HG03135 (cell line): ENCODE results near the gene UNC13D.
"Not testable (repeated sequence)": the region's sequence is repeated elsewhere in the genome, so short reads cannot be mapped to it uniquely, and the experiment has no call there.

Experiments used
- ATAC-seq: cut with Tn5 transposase; IDR thresholded peaks from one replicate; pipeline ENCODE4 v1.9.1; 2021; ENCODE audit warnings: mild to moderate bottlenecking, moderate library complexity; ENCODE audit not compliant: unreplicated experiment

The UNC13D gene

GRCh38 chr17:75807861-75808260 is 36.3 kb downstream of the UNC13D start:
- no peak for ATAC-seq

- no peak for ATAC-seq
These were observed 37.2 kb downstream of the UNC13D start for GRCh38 chr17:75806822-75807500.

DNA sequence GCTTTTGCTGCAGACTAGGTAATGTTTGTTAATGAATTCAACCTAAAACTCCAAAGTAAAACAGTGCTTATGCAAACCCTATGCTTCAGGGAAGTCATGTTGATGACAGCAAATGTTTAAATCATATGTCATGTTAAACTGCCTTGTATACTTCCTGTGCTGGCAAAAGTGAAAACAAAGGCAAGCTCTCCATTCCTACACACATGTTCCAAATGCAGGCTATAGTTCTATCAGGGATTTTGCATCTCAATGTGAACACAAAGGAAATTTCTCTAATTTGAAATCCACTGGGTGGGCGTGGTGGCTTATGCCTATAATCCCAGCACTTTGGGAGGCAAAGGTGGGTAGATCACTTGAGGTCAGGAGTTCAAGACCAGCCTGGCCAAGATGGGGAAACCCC is 40.3 kb downstream of the UNC13D start:
- no peak for ATAC-seq

DNA sequence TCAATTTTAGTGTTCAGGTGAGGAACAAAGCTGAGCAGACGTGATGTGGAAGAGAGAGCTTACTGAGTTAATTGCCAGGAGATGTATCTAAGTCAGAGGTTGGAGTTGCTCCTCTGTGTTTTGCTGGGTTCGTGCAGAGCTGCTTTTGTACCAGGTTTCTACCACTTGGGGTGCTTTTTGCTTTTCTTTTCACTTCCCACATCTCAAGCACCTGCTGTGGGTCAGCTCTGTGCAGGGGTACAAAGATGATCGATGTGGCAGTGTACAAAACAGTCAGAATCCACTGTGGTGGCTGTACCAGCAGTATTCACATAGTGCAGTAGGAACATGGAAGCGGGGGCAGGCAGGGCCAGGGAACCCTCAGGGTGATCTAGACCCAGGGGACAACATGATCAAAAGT is 44.8 kb downstream of the UNC13D start:
- ATAC-seq, result no peak

DNA sequence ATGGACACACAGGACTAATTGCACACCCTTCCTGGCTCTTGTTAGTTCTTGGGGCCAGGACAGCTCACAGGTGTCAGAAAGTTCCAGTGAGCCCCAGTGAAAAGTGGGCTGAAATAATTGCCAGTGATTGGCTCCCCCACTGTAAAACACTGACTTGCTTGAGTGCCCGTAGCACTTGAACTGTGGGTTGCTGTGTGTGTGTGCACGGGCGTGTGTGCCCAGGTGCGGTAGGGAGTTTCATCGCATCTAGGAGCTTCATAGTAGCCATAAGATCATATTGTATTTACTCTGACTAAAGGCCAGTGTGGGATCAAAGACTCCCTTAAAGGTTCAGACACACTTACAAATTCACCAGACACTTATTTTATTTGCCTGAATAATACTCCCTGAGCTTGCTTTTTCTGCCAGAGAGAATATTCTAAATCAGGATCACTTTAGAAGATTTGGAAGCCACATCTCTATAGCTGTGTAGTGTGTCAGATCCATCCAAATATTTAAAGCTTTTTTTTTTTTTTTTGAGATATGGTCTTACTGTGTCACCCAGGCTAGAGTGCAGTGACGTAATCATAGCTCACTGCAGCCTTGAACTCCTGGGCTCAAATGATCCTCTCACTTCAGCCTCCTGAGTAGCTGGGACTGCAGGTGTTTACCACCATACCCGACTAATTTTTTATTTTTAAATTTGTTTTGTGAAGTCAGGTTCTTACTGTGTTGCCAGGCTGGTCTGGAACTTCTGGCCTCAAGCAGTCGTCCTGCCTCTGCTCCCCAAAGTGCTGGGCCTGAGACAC is 48.2 kb downstream of the UNC13D start:
- no peak for ATAC-seq

DNA sequence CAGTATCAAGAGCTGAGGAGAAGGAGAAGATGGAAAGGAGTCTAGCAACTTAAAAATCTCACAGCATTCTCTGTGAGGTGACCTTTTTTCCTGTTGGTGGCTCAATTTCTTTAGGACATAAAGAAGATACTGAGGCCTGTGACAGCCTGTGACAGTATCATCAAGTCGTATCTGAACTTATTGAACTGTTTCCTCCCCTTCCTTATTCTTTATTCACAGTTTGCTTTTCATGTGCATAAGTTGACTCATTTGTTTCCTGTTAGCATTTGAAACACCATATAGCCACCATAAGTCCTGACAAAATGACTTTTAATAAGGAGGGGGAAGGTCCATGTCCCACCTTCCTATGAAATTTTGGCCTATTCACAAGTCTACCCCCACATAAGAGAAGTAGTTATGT is 50.7 kb downstream of the UNC13D start:
- ATAC-seq, result no peak

DNA sequence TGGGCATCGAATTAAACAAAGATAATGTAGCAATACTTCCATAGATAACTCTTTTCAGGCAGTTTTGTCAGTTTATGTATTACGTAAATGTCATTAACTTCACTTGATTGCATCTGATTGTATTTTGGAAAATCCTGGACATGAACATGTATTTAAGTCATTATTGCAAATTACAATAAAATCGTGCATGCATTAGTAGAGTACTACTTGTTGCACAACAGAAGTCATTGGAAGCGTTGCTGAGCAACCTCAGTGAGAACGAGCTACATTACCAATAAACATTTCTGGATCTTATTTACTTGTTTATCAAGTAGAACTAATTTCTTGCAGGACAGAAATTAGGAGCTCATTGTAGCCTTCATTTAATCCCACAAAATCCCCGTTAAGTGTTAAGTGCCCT is 53.0 kb downstream of the UNC13D start:
- ATAC-seq, result no peak

GRCh38 chr17:75785016-75785890 is 59.0 kb downstream of the UNC13D start:
- peak; percentile 51 for ATAC-seq

GRCh38 chr17:75784473-75785015 is 59.7 kb downstream of the UNC13D start, which contains the start of gene UNK:
UNK (plus strand) TSS chr17:75784806; CDS start chr17:75784881, 75 bp downstream.
- ATAC-seq, result peak; percentile 59

DNA sequence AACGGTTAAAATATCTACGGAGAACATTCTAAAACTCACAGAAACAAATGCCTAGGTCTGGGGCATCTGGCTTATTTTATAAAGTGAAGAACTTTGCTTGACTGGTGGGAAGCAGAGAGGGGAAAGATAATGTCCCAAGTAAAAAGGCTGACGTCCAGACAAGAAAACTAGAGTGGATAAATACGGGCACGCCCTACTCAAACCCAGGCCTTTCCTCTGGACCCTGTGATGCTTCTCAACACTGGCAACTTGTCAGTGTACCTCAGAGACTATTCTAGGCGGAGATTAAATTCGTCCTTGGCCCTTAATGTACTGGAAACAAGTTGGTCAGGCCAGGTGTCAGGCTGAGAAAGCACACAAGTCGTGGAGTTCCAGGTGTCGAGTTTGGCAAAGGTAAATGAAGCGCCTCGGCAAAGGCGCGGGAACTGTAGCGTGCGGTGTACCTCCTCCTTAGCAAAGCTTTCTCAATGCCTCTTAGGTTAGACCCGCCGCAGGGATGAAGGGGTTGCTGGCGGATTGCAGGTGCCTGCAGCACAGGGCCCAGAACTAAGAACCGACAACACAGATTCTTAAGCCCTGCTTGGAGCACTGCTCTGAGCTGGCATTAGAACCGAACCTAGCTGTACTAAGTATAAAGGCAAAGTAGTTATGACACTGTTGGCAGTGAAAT is 60.3 kb downstream of the UNC13D start:
- no peak for ATAC-seq

- no peak for ATAC-seq
These were observed 61.0 kb downstream of the UNC13D start for GRCh38 chr17:75783069-75783783.

DNA sequence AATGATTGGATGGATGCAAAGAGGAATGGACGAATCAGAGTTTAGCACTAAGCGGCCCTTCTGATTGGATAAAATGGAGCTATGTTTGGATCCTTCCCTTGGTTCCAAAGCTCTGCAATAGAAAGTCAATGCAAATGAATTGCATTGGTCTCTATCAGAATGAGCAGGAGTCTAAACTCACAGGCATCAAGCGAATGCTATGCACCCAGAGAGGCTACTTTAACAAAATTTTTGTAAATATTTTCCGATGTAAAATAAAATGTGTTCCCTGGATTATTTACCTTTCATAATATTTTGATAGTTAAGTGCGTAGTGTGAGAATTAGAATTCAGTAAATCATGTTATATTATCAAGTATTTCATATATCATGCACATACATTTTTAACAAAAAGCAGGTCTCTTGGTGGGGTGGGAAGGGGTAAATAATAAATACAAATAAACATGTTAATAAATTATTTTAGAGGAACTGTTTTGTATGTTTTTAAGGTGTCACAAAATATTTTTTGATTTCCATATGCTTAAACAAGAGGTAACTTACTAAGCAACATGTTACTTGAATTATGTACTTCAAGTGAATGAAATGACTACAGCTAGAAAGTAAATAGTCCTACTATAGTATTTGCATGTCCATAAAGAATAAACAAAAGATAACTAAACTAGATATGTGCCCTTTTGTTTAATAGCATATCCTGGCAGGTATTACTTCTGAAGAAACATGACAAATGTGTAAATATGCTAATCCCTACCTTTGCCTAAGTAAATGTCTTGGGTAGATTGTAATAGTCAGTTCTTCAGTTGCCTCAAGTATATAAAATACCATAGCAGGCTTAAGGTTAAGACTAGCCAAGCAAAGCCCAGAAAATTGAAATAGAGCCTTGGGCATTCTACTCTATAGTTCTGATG is 64.0 kb downstream of the UNC13D start:
- ATAC-seq, result no peak

DNA sequence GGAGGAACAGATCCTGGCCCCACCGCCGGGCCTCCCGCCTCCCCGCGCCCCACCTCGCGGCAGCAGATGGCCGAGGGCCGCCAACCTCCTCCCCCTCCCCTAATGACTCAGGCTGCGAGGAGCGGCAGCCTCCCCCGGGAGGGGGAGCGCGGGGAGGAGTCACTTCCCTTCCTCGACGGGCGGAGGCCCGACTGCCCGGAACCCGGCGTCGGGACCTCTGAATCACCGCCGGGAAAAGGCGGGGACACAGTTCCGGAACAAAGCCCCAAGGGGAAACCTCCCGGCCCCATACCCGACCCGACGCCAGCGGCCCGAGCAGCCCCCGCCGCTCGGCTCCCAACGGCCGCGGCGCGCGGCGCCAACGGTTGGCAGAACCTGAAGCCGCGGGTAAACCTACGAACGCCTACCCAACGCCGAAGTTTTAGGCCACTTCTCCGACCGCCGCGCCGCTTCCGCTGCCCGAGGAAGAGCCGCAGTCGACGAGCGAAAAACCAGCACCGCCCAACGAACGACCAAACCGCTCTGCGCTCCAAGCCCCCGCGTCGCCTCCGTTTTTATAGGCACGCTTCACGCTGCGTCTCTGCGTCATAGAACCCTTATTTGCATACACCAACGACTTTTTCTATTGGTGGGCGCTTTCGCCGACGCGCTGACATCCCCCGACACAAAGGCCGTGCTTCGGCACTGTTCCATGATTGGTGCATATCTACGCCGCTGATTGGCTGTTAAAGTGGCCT is 64.8 kb downstream of the UNC13D start:
- ATAC-seq, result peak; percentile 61

GRCh38 chr17:75778861-75779249 is 65.3 kb downstream of the UNC13D start:
- peak; percentile 8 for ATAC-seq

- ATAC-seq, result not testable (repeated sequence)
These were observed 65.9 kb downstream of the UNC13D start for GRCh38 chr17:75778066-75778860.

- ATAC-seq, result no peak
These were observed 66.8 kb downstream of the UNC13D start for GRCh38 chr17:75777296-75777922.
